T47D (cell line): ENCODE data around the gene NUPR1.
A peak's percentile ranks its signal among the peaks of the same experiment; 100 is the strongest.

Source experiments
- DNase-seq, 2 experiments: peaks; one replicate each; pipeline versions ENCODE4 v3.0.0 to v3.0.0-alpha.2; 2011 to 2012; ENCODE audit warnings: low read depth in 1 of 2, low spot score in 1 of 2
- JUND ChIP-seq: IDR thresholded peaks from 2 replicates; pipeline ENCODE4 v1.6.1; 2012; ENCODE audit warnings: low read depth
- in situ Hi-C: cut with HindIII; loops from 2 replicates; pipeline ENCODE4 v1.10.0; 2016; ENCODE audit warnings: low sequenced_read_pairs, low pct_unique_long_range_greater_than_20kb

The NUPR1 gene, protein sequence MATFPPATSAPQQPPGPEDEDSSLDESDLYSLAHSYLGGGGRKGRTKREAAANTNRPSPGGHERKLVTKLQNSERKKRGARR

DNA sequence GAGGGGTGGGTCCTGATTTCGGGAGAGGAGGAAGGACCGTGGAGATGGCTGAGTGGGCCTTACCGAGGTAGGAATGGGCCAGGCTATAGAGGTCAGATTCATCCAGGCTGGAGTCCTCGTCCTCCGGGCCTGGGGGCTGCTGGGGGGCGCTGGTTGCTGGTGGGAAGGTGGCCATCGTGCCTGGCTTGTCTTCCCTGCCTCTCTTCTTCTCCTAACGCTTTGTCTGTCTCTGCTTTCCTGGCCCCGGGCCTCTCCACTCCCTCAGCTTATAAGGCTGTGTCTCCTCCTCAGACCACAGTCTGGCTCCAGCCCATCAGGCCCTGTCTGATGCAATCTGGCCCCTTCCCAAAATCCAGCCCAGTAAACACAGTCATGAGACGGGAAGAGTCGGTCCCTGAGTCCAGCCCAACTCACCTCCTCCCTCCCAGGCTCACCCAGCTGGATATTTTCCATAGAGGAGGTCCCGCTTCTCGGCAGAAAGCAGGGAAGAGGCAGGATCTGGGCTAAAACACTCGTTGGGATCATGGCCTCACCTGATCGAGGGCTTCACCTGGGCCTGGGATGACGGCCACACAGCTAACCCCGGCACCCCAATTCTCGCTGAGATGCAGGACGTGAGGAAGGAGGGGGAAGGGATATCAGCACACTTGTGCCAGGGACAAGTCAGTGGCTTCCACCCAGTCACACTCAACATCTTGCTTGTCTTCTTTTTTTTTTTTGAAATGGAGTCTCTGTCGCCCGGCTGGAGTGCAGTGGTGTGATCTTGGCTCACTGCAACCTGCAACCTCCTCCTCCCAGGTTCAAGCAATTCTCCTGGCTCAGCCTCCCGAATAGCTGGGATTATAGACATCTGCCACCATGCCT is at the start of gene NUPR1:
Gene NUPR1 (minus strand): TSS at position 242 of the 864 bp plus-strand sequence. CDS start 67 bp downstream, at position 175.
- peak; percentile 85 to 99 for DNase-seq
- in situ Hi-C loops, result no loop called here
- TF ChIP-seq JUND, result no peak

GRCh38 chr16:28587386-28587785 is 48.6 kb upstream of the NUPR1 start:
- DNase-seq, result peak in 1 of 2 experiments; percentile 25
- TF ChIP-seq JUND, result no peak
- in situ Hi-C loops, result no loop called here

DNA sequence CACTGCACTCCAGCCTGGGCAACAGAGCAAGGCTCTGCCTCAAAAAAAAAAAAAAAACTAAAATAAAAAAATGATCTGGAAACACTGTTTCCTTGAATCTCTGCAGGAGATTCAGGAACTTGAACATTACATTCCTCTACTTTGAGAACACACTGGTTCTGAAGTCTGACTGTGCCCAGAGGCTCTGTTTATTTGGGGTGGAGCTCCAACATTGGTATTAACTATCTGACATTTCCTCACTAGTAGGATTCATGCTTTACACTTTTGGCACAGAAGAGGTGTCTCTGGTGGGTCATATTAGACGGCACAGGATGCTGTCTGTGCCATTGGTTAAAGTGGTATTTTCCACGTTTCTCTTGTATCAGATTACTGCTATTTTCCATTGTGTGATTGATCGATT is 47.7 kb upstream of the NUPR1 start:
- DNase-seq, result peak; percentile 37 to 48
- in situ Hi-C loops, result no loop called here
- no peak for TF ChIP-seq JUND

GRCh38 chr16:28585674-28586073 is 46.9 kb upstream of the NUPR1 start:
- TF ChIP-seq JUND, result no peak
- DNase-seq, result no peak
- in situ Hi-C loops, result no loop called here

GRCh38 chr16:28580726-28581315 is 42.0 kb upstream of the NUPR1 start:
- TF ChIP-seq JUND, result no peak
- in situ Hi-C loops, result no loop called here
- DNase-seq, result no peak

DNA sequence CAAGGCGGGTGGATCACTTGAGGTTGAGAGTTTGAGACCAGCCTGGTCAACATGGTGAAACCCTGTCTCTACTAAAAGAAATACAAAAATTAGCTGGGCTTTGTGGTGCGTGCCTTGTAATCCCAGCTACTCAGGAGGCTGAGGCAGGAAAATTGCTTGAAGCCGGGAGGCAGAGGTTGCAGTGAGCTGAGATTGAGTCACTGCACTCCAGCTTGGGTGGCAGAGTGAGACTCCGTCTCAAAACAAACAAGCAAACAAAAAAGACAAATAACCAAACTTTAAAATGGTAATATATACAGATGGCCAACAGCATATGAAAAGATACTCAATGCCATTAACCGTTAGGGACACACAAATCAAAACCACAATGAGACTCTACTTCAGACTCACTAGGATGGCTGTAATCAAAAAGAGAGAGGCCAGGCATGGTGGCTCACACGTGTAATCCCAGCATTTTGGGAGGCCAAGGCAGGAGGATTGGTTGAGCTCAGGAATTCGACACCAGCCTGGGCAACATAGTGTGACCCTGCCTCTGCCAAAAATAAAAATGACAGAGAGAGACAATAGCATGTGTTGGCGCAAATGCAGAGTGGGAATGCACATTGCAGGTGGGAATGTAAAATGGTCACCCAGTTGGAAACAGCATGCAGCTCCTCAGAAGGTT is 36.8 kb upstream of the NUPR1 start:
- no peak for TF ChIP-seq JUND
- in situ Hi-C loops, result no loop called here

DNA sequence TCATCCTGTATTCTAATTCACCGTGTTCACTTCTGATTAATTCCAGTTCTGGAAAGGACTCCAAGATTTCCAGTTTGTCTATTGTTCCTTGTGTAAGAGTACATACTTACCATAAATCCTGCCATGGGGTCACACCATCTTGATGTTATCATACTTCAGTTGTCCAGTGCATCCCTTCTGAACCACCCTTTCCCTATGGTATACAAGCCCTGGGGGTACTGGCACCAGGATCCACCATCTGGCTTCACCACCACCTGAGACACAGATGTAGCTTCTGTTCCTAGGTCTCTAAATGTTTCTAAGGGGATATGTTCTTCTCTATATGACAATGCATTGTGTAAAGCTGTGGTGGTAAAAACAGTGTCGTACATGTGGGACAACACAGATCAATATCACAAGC is 36.2 kb upstream of the NUPR1 start:
- TF ChIP-seq JUND, result no peak
- in situ Hi-C loops, result no loop called here
- no peak for DNase-seq

More for the DNA sequence above, 36.8 kb upstream of the NUPR1 start:
- DNase-seq, result no peak

GRCh38 chr16:28573738-28574718 is 35.3 kb upstream of the NUPR1 start:
- in situ Hi-C loops, result no loop called here
- DNase-seq, result no peak
- TF ChIP-seq JUND, result no peak

- in situ Hi-C loops, result no loop called here
- no peak for TF ChIP-seq JUND
- no peak for DNase-seq
Observed at GRCh38 chr16:28572696-28573510, 34.1 kb upstream of the NUPR1 start.

GRCh38 chr16:28569968-28570752 is 31.4 kb upstream of the NUPR1 start:
- in situ Hi-C loops, result no loop called here
- no peak for TF ChIP-seq JUND
- DNase-seq, result no peak

GRCh38 chr16:28569021-28569420 is 30.2 kb upstream of the NUPR1 start:
- DNase-seq, result no peak
- TF ChIP-seq JUND, result no peak
- in situ Hi-C loops, result no loop called here
